GM21723 (cell line): ENCODE results near the gene PSG5.
"Not testable (repeated sequence)": the region's sequence is repeated elsewhere in the genome, so short reads cannot be mapped to it uniquely, and the experiment has no call there.

Experiments
- ATAC-seq: cut with Tn5 transposase; IDR thresholded peaks from one replicate; pipeline ENCODE4 v1.9.1; 2021; ENCODE audit warnings: mild to moderate bottlenecking, moderate library complexity; ENCODE audit not compliant: unreplicated experiment

Gene PSG5

GRCh38 chr19:43186311-43186935 lies at the start of gene PSG5:
PSG5 (minus strand) TSS chr19:43186536; CDS start chr19:43186405, 131 bp downstream.
- ATAC-seq = not testable (repeated sequence)

- ATAC-seq = not testable (repeated sequence)
These were observed 49.4 kb upstream of the PSG5 start for GRCh38 chr19:43235686-43236085.

- no peak for ATAC-seq
These were observed 43.0 kb upstream of the PSG5 start for GRCh38 chr19:43229315-43229714.

GRCh38 chr19:43228730-43229129 lies 42.4 kb upstream of the PSG5 start:
- ATAC-seq = not testable (repeated sequence)

- not testable (repeated sequence) for ATAC-seq
These were observed 40.6 kb upstream of the PSG5 start for GRCh38 chr19:43226986-43227385.

GRCh38 chr19:43224855-43225253 lies 38.5 kb upstream of the PSG5 start:
- no peak for ATAC-seq

- ATAC-seq = not testable (repeated sequence)
These were observed 38.0 kb upstream of the PSG5 start for GRCh38 chr19:43224201-43224854.

GRCh38 chr19:43221891-43222290 lies 35.6 kb upstream of the PSG5 start:
- ATAC-seq = not testable (repeated sequence)

GRCh38 chr19:43219136-43219535 lies 32.8 kb upstream of the PSG5 start:
- not testable (repeated sequence) for ATAC-seq

GRCh38 chr19:43215881-43216280 lies 29.5 kb upstream of the PSG5 start:
- not testable (repeated sequence) for ATAC-seq

GRCh38 chr19:43207991-43208390 lies 21.7 kb upstream of the PSG5 start:
- ATAC-seq = no peak

GRCh38 chr19:43207174-43207573 lies 20.8 kb upstream of the PSG5 start:
- not testable (repeated sequence) for ATAC-seq

GRCh38 chr19:43205471-43206105 lies 19.3 kb upstream of the PSG5 start, which contains the start of gene PSG4:
PSG4 (minus strand) TSS chr19:43205638; CDS start chr19:43205536, 102 bp downstream.
- not testable (repeated sequence) for ATAC-seq

GRCh38 chr19:43203611-43204010 lies 17.3 kb upstream of the PSG5 start:
- ATAC-seq = not testable (repeated sequence)

- ATAC-seq = not testable (repeated sequence)
These were observed 15.6 kb upstream of the PSG5 start for GRCh38 chr19:43201891-43202290.

- not testable (repeated sequence) for ATAC-seq
These were observed 15.0 kb upstream of the PSG5 start for GRCh38 chr19:43201337-43201801.

GRCh38 chr19:43198686-43199419 lies 12.5 kb upstream of the PSG5 start:
- not testable (repeated sequence) for ATAC-seq

GRCh38 chr19:43197666-43198397 lies 11.5 kb upstream of the PSG5 start:
- ATAC-seq = not testable (repeated sequence)

GRCh38 chr19:43194397-43194796 lies 8.1 kb upstream of the PSG5 start:
- not testable (repeated sequence) for ATAC-seq
